Sigmoid colon (tissue), 4 donors: Measurements from ENCODE around the gene PRKAR2B.
A peak's percentile ranks its signal among the peaks of the same experiment; 100 is the strongest.

Experiments used
- EP300 ChIP-seq, 4 donors: sonication (generic); formaldehyde crosslinking; IDR thresholded peaks; one replicate each; pipeline ENCODE4 v1.6.1; 2017; ENCODE audit warnings: antibody characterized with exemption in 4 of 4
- POLR2A ChIP-seq, 2 donors: fragments of 450-650 bp; IDR thresholded peaks; one replicate each; pipeline ENCODE4 v1.6.1; 2016; ENCODE audit warnings: antibody characterized with exemption in 2 of 2, mild to moderate bottlenecking in 2 of 2, moderate library complexity in 2 of 2
- POLR2AphosphoS5 ChIP-seq, 4 donors: sonication (generic); formaldehyde crosslinking; IDR thresholded peaks; one replicate each; pipeline ENCODE4 v1.6.1; 2017; ENCODE audit warnings: antibody characterized with exemption in 4 of 4
- TF ChIP-seq, protein P1 (sequence below), 4 experiments: fragments of 450-650 bp in 3 of 4; fragments of 200-600 bp in 1 of 4; IDR thresholded peaks; one replicate each; pipeline ENCODE4 v1.5.1; 2016 to 2019; ENCODE audit warnings: antibody characterized with exemption in 4 of 4, mild to moderate bottlenecking in 3 of 4, moderate library complexity in 2 of 4

DNA sequence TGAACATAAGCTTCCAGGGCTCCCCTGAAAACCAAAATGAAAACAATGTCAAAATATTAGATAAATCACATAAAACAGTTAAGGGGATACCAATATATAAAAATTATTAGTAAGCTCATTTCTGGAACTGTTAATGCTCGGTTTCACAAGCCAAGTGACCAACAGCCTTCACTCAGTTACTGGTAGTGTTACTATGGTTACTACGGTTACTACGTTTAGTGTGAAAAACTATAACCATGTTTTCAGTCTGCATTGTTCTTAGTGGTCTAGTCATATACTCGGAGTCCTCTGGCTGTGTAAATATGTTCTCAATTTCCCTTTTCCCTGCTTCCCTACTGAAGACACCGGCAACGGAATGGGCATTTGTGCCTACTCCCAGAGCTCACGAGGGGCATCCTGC is 159.1 kb downstream of the PRKAR2B start:
- TF ChIP-seq, protein P1, sequence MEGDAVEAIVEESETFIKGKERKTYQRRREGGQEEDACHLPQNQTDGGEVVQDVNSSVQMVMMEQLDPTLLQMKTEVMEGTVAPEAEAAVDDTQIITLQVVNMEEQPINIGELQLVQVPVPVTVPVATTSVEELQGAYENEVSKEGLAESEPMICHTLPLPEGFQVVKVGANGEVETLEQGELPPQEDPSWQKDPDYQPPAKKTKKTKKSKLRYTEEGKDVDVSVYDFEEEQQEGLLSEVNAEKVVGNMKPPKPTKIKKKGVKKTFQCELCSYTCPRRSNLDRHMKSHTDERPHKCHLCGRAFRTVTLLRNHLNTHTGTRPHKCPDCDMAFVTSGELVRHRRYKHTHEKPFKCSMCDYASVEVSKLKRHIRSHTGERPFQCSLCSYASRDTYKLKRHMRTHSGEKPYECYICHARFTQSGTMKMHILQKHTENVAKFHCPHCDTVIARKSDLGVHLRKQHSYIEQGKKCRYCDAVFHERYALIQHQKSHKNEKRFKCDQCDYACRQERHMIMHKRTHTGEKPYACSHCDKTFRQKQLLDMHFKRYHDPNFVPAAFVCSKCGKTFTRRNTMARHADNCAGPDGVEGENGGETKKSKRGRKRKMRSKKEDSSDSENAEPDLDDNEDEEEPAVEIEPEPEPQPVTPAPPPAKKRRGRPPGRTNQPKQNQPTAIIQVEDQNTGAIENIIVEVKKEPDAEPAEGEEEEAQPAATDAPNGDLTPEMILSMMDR (IDR thresholded peaks at IDR 0.05), result no peak
- no peak for TF ChIP-seq POLR2A (IDR thresholded peaks at IDR 0.05)
- TF ChIP-seq POLR2AphosphoS5 (IDR thresholded peaks at IDR 0.05), result peak in 1 of 4 donors; percentile 3
- no peak for TF ChIP-seq EP300 (IDR thresholded peaks at IDR 0.05)
